HG03097 (cell line): ENCODE data around the gene JAG1.
"Not testable (repeated sequence)": the region's sequence is repeated elsewhere in the genome, so short reads cannot be mapped to it uniquely, and the experiment has no call there.

Experiments used
- ATAC-seq: cut with Tn5 transposase; IDR thresholded peaks from one replicate; pipeline ENCODE4 v1.9.1; 2021; ENCODE audit not compliant: unreplicated experiment, low FRiP score

The JAG1 gene

DNA sequence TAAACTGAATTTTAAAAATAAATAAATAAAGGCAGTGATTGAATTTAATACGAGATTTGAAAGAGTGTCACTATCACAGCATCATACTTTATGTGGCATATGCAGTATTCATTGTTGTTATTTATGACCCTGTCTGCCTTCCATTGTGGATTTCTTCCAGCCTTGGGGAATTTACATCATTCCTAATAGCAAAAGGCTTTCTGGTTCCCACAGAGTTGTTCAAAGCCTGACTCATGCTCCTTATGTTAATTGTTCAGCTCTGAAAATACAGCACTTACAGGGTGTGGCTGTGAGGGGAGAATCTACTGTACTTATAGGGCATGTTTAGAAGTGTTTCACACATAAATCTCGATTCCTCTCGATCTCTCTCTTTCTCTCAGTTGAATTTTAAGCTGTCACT is 54.4 kb downstream of the JAG1 start:
- ATAC-seq, result no peak

- no peak for ATAC-seq
Measured at GRCh38 chr20:10618611-10619245, 55.1 kb downstream of the JAG1 start.

- not testable (repeated sequence) for ATAC-seq
Measured at GRCh38 chr20:10617549-10618133, 56.2 kb downstream of the JAG1 start.

DNA sequence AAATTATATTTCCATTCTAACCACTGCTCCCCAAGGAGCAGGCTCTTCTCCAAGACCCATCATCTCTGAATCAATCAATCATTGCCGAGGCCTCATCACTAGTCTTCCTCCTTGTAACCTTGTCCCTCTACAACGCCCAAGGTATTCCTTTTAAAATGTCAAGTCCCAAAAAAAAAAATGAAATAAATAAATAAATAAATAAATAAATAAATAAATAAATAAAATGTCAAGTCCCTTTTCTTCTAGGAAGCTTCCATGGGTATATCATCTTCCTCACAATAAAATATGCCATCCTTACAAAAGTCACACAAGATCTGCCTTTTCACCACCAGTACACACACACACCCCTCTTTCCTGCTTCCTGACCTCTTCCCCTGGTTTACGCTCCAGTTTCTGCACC is 57.6 kb downstream of the JAG1 start:
- ATAC-seq, result no peak

- ATAC-seq, result no peak
Measured at GRCh38 chr20:10613911-10614310, 59.9 kb downstream of the JAG1 start.

DNA sequence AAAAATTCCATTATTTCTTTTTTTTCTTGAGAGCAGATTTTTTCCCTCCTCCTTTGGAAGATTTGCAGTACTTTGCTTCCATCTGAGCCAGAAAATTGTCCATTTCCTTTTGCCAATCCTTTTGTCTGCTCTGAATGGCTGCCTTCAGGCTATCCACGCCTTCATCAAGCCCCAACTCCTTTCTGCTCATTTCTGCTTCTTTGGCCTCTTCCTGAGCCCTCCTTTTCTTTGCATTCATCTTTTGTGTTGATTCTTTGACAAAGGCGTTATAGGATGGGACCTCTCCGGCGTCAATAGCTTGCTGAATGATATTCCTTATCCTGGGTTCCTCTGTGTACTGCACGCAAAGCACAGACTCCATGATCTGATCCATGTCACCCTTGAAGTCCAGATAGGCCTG is 60.4 kb downstream of the JAG1 start:
- not testable (repeated sequence) for ATAC-seq

DNA sequence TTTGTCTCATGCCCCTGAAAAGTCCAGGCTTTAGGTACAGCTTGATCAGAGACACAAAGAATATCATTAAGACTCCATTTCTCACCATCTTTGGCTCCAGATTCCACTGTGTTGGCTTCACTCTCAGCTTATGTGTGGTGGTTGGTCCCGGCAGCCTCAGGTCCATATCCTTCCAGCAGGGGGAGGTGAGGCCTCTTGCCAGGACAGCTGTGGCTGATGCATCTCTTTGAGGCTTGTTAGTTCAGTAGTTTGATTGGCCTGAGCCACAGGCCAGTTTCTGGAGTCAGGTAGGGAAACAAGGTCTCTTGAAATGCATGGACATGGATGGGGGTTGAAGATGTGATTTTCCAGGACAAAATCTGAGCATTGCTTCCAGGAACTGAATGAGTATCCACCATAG is 62.4 kb downstream of the JAG1 start:
- no peak for ATAC-seq

DNA sequence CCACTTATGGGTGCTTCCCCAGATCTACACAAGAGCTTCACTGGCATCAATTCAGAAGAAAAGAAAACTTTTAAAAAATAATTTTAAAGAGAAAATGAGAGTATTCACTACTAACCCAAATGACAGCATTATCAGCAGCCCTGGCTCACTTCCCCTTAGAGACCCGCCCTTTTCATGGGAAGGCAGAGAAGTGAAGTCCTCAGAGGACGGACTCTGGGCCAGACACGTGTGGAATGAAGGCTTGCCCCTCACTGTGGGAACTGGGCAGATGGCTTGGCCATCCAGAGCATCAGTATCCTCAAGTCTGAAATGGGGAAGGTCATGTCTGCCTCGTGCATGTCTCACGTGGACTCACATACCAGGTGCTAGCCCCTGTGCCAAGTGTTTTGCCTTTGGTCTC is 63.5 kb downstream of the JAG1 start:
- no peak for ATAC-seq

DNA sequence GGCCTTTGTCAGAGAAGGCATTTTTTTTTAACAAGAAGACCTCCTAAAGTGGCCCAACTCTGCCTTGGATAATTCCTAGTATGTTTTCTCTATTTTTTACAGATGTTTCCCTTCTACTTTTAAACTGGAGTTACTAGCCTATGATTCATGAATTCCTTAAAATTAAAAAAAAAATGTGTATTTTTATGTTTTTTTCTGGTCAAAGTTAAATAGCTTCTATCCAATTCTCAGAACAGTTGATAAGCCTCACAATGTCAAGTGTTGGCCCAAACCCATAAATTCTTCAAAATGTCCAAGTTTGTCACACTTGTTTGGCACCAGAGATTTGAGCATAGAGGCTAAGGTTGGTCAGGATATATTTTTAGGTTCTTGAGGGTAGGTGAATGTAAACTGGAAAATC is 64.0 kb downstream of the JAG1 start:
- no peak for ATAC-seq

GRCh38 chr20:10609276-10609675 is 64.5 kb downstream of the JAG1 start:
- ATAC-seq, result no peak

DNA sequence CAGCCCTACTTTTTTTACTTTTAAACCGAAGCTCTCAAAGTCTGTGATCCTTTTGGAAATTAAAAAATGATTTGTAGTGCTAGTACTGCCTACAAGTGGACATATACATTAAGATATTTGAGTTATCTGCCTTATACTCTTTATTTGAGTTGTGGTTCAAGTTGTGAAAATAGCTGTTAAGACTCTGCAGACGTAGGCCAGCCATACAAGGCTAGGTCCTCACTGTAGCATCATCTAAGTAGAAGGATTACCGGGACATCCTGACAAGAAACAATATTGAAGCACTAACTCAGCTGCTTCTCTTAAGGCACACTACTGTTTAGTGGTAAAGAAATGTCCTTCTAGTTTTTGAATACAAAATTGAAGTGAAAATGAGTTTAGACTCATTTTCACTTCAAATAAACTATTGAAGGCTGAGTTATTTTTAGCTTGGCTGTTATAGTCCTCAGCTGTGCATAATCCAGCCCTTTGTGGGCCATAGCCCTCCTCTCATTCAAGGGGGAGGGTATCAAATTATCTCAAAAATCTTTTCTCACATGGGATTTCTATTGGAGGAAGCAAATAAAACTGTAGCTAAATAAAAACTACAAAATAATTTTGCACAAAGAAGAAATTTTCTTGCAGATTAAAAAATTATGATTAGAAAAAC is 68.1 kb downstream of the JAG1 start:
- ATAC-seq, result no peak

- ATAC-seq, result no peak
Measured at GRCh38 chr20:10604865-10605440, 68.8 kb downstream of the JAG1 start.

- no peak for ATAC-seq
Measured at GRCh38 chr20:10603971-10604864, 69.6 kb downstream of the JAG1 start.

DNA sequence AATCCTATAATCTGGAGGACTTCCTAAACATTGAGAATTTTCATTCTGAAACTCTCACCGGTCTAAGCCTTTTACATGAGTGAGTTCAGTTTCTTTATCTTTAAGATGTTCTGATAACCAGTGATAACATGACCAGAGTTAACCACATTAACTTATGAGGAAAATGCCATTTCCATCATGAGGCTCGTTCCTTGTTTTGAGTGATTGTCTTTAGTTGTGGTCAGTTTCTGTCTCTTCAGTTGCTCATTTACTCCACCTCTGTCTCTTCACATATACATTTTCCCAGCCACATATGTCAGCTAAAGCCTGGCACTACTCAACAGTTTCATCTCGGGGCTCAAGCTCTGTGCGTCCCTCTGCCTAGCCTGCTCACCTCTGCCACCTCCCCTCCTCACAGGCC is 70.4 kb downstream of the JAG1 start:
- no peak for ATAC-seq

GRCh38 chr20:10602221-10602871 is 71.5 kb downstream of the JAG1 start:
- ATAC-seq, result no peak

GRCh38 chr20:10597637-10598036 is 76.2 kb downstream of the JAG1 start:
- ATAC-seq, result no peak

DNA sequence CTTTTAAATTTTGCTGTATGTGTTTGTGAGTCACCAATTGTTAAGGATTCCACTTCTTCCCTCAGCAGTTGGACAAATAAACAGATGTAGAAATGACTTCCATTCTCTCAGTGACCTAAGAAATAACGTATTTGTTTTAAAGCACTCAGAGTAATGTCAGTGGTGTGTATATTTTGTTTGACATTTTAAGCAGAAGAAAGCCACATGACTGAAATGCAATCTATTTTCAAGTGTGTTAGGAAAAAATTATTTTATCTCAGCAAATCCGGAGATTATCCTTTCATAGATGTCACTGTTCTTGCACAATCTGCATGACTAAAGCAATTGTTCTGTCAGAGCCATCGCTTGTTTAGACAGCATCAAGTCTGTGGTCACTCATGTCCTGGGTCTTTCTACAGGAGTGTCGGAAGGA is 77.1 kb downstream of the JAG1 start:
- ATAC-seq, result no peak

- no peak for ATAC-seq
Measured at GRCh38 chr20:10595985-10596384, 77.8 kb downstream of the JAG1 start.

- ATAC-seq, result no peak
Measured at GRCh38 chr20:10595266-10595665, 78.5 kb downstream of the JAG1 start.

GRCh38 chr20:10594296-10594868 is 79.4 kb downstream of the JAG1 start:
- ATAC-seq, result no peak
